Osteoblast (primary cell): ENCODE results near the gene ZDHHC3. TPM values are rescaled to one million over a fixed set of nuclear protein-coding genes. Genes with fewer than 3 reads are reported as not detected.

ENCODE experiments used
- DNase-seq: peaks from one replicate; pipeline ENCODE4 v3.0.0; 2011; ENCODE audit warnings: low spot score, mixed read lengths; ENCODE audit not compliant: insufficient read length; ENCODE audit errors: missing footprints
- H2AFZ ChIP-seq: 2 replicates; pipeline ENCODE4 v1.6.0; 2011; ENCODE audit warnings: mild to moderate bottlenecking, low read length
- H3K27ac ChIP-seq: 2 replicates; pipeline ENCODE4 v1.5.1; 2011; ENCODE audit warnings: mild to moderate bottlenecking, low read depth, low read length, moderate library complexity
- H3K27me3 ChIP-seq: 2 replicates; pipeline ENCODE4 v1.6.0; 2012; ENCODE audit warnings: mild to moderate bottlenecking, control low read depth, inconsistent platforms, low read length, moderate library complexity; ENCODE audit not compliant: insufficient read depth
- H3K36me3 ChIP-seq: 2 replicates; pipeline ENCODE4 v1.5.1; 2011; ENCODE audit warnings: mild to moderate bottlenecking, low read length, control low read depth, moderate library complexity; ENCODE audit not compliant: insufficient read depth
- H3K4me1 ChIP-seq: 2 replicates; pipeline ENCODE4 v1.5.1; 2011; ENCODE audit warnings: mild to moderate bottlenecking, low read length, control low read depth, moderate library complexity; ENCODE audit not compliant: insufficient read depth
- H3K4me2 ChIP-seq: 2 replicates; pipeline ENCODE4 v1.6.0; 2011; ENCODE audit warnings: mild to moderate bottlenecking, low read length; ENCODE audit not compliant: insufficient read depth
- H3K4me3 ChIP-seq: fragments of 200-600 bp; sonication (generic); 3 replicates; pipeline ENCODE4 v1.5.1; 2012; ENCODE audit warnings: mild to moderate bottlenecking, low read length, inconsistent platforms; ENCODE audit not compliant: insufficient read depth
- H3K79me2 ChIP-seq: 2 replicates; pipeline ENCODE4 v1.6.0; 2012; ENCODE audit warnings: mild to moderate bottlenecking, low read length, control low read depth, inconsistent platforms; ENCODE audit not compliant: insufficient read depth
- H3K9me3 ChIP-seq: 2 replicates; pipeline ENCODE4 v1.5.1; 2011; ENCODE audit warnings: low read depth, low read length, control low read depth
- H4K20me1 ChIP-seq: 2 replicates; pipeline ENCODE4 v1.6.0; 2012; ENCODE audit warnings: mild to moderate bottlenecking, low read length, control low read depth; ENCODE audit not compliant: insufficient read depth
- CTCF ChIP-seq: IDR thresholded peaks from 2 replicates; pipeline ENCODE4 v1.5.1; 2011; ENCODE audit warnings: mild to moderate bottlenecking, low read depth, low read length, moderate library complexity; ENCODE audit errors: extremely low read depth
- total RNA-seq: library from RNA; depleted of rRNA; stranded (reverse); fragments of >200 nt; gene quantifications from 2 replicates; pipeline ENCODE4 v1.2.3, GENCODE V29; 2012

The ZDHHC3 gene
- total RNA-seq, 1 donor: 61.2 TPM

- no peaks in the 10 kb centered on the region for H3K27me3 ChIP-seq
- no peaks in the 10 kb centered on the region for H3K9me3 ChIP-seq
- H3K27ac ChIP-seq: no peak overlapping the region
- no peak overlapping the region for H3K4me2 ChIP-seq
- H3K36me3 ChIP-seq: no peaks in the 10 kb centered on the region
- peaks cover 57% of the 10 kb centered on the region for H4K20me1 ChIP-seq
- no peak overlapping the region for H2AFZ ChIP-seq
- H3K4me3 ChIP-seq: no peak overlapping the region
- peaks cover 87% of the 10 kb centered on the region for H3K79me2 ChIP-seq
- no peak for TF ChIP-seq CTCF
- DNase-seq: no peak
- no peaks in the 10 kb centered on the region for H3K4me1 ChIP-seq
Measured at GRCh38 chr3:44983484-44983941, 7.5 kb upstream of the ZDHHC3 start.

- Histone ChIP-seq H2AFZ (no peak overlapping the region), H3K4me1 (no peaks in the 10 kb centered on the region), H3K4me2 (no peak overlapping the region), H3K9me3 (no peaks in the 10 kb centered on the region), H4K20me1 (peaks cover 52% of the 10 kb centered on the region), H3K27ac (no peak overlapping the region), H3K36me3 (no peaks in the 10 kb centered on the region), H3K27me3 (no peaks in the 10 kb centered on the region), H3K79me2 (peaks cover 88% of the 10 kb centered on the region), H3K4me3 (no peak overlapping the region)
- no peak for TF ChIP-seq CTCF
- DNase-seq: no peak
Measured at GRCh38 chr3:44982817-44983216, 6.8 kb upstream of the ZDHHC3 start.

GRCh38 chr3:44981751-44982150 is 5.8 kb upstream of the ZDHHC3 start:
- no peak for DNase-seq
- Histone ChIP-seq H3K27ac (no peak overlapping the region), H2AFZ (no peak overlapping the region), H3K27me3 (no peaks in the 10 kb centered on the region), H3K9me3 (no peaks in the 10 kb centered on the region), H3K36me3 (no peaks in the 10 kb centered on the region), H3K4me3 (no peak overlapping the region), H3K79me2 (peaks cover 89% of the 10 kb centered on the region), H3K4me2 (no peak overlapping the region), H4K20me1 (peaks cover 48% of the 10 kb centered on the region), H3K4me1 (peaks cover 6% of the 10 kb centered on the region)
- TF ChIP-seq CTCF: no peak

GRCh38 chr3:44981220-44981619 is 5.2 kb upstream of the ZDHHC3 start:
- peaks cover 6% of the 10 kb centered on the region for H3K4me1 ChIP-seq
- no peak overlapping the region for H3K4me2 ChIP-seq
- no peaks in the 10 kb centered on the region for H3K36me3 ChIP-seq
- TF ChIP-seq CTCF: no peak
- DNase-seq: no peak
- peaks cover 48% of the 10 kb centered on the region for H4K20me1 ChIP-seq
- H3K27ac ChIP-seq: no peak overlapping the region
- H2AFZ ChIP-seq: no peak overlapping the region
- peaks cover 90% of the 10 kb centered on the region for H3K79me2 ChIP-seq
- no peaks in the 10 kb centered on the region for H3K27me3 ChIP-seq
- no peak overlapping the region for H3K4me3 ChIP-seq
- H3K9me3 ChIP-seq: no peaks in the 10 kb centered on the region
